A673 (cell line): ENCODE measurements around the gene ELMO3. TPM values are rescaled to one million over a fixed set of nuclear protein-coding genes. Genes with fewer than 3 reads are reported as not detected.

ENCODE experiments used
- BruUV-seq: library from RNA; stranded (reverse); fragments of 400-500 nt; replicated peaks from 2 replicates; lab custom pipeline; 2021; lab: Mats Ljungman, UMichigan
- CTCF ChIA-PET: fragments of 300-600 bp; sonication (Branson Sonifier 250); formaldehyde crosslinking; loops from one replicate; lab custom pipeline; 2022; ENCODE audit warnings: antibody characterized with exemption; lab: Charles Lee
- POLR2A ChIA-PET: fragments of 300-600 bp; sonication (Branson Sonifier 250); formaldehyde crosslinking; loops from one replicate; lab custom pipeline; 2022; ENCODE audit warnings: antibody characterized with exemption; ENCODE audit not compliant: low non-redundant PET; lab: Charles Lee
- DNase-seq: peaks from one replicate; pipeline ENCODE4 v3.0.0-alpha.2; 2015; ENCODE audit warnings: low spot score
- H3K27ac ChIP-seq: fragments of 200-600 bp; sonication (generic); 2 replicates; pipeline ENCODE4 v1.5.1; 2016; ENCODE audit warnings: mixed run types, low read depth, mild to moderate bottlenecking, mixed read lengths, antibody characterized with exemption, low read length; ENCODE audit not compliant: poor library complexity, severe bottlenecking
- H3K27me3 ChIP-seq: fragments of 200-600 bp; sonication (generic); replicated peaks from 2 replicates; pipeline ENCODE4 v1.6.1; 2017; ENCODE audit warnings: mixed run types, low read depth, mild to moderate bottlenecking, mixed read lengths, antibody characterized with exemption, low read length; ENCODE audit not compliant: insufficient read depth, poor library complexity
- H3K36me3 ChIP-seq: fragments of 200-600 bp; sonication (generic); 2 replicates; pipeline ENCODE4 v1.6.1; 2016; ENCODE audit warnings: mixed run types, mild to moderate bottlenecking, mixed read lengths, antibody characterized with exemption, low read length; ENCODE audit not compliant: insufficient read depth, poor library complexity, severe bottlenecking
- H3K4me1 ChIP-seq: fragments of 200-600 bp; sonication (generic); 2 replicates; pipeline ENCODE4 v1.6.1; 2017; ENCODE audit warnings: mixed run types, mild to moderate bottlenecking, mixed read lengths, antibody characterized with exemption, low read length; ENCODE audit not compliant: insufficient read depth, poor library complexity, severe bottlenecking
- H3K4me3 ChIP-seq: fragments of 200-600 bp; sonication (generic); 2 replicates; pipeline ENCODE4 v1.5.1; 2016; ENCODE audit warnings: low read depth, mixed run types, mild to moderate bottlenecking, mixed read lengths, low read length; ENCODE audit not compliant: poor library complexity, severe bottlenecking
- H3K9me3 ChIP-seq: fragments of 200-600 bp; sonication (generic); 2 replicates; pipeline ENCODE4 v1.6.1; 2016; ENCODE audit warnings: mixed run types, low read depth, mild to moderate bottlenecking, mixed read lengths, antibody characterized with exemption, low read length; ENCODE audit not compliant: poor library complexity, severe bottlenecking
- EZH2 ChIP-seq: fragments of 200-600 bp; sonication (generic); IDR thresholded peaks from 2 replicates; pipeline ENCODE4 v1.6.1; 2017; ENCODE audit warnings: borderline replicate concordance, low read depth, mild to moderate bottlenecking, mixed read lengths, antibody characterized with exemption, low read length; ENCODE audit not compliant: poor library complexity, severe bottlenecking
- intact Hi-C: fragments of 100-400 bp; cut with micrococcal nuclease; formaldehyde crosslinking; loops from one replicate; pipeline ENCODE4 v1.10.0; 2022; ENCODE audit not compliant: unreplicated experiment
- total RNA-seq: library from RNA; stranded (reverse); gene quantifications from 2 replicates; pipeline ENCODE4 v1.2.3, GENCODE V29; 2021
- TF ChIP-seq, protein P1 (sequence below): fragments of 300-800, 200-600 bp; sonication (generic); conservative IDR thresholded peaks from 2 replicates; pipeline ENCODE4 v1.5.1; 2017; ENCODE audit warnings: low read depth, mild to moderate bottlenecking, antibody characterized with exemption, low read length, moderate library complexity, mixed read lengths

ELMO3 gene
- total RNA-seq, 1 experiment from 2014 or later, result 4.7 TPM

GRCh38 chr16:67161595-67162058 lies 37.3 kb upstream of the ELMO3 start:
- TF ChIP-seq EZH2, result no peak
- TF ChIP-seq, protein P1, sequence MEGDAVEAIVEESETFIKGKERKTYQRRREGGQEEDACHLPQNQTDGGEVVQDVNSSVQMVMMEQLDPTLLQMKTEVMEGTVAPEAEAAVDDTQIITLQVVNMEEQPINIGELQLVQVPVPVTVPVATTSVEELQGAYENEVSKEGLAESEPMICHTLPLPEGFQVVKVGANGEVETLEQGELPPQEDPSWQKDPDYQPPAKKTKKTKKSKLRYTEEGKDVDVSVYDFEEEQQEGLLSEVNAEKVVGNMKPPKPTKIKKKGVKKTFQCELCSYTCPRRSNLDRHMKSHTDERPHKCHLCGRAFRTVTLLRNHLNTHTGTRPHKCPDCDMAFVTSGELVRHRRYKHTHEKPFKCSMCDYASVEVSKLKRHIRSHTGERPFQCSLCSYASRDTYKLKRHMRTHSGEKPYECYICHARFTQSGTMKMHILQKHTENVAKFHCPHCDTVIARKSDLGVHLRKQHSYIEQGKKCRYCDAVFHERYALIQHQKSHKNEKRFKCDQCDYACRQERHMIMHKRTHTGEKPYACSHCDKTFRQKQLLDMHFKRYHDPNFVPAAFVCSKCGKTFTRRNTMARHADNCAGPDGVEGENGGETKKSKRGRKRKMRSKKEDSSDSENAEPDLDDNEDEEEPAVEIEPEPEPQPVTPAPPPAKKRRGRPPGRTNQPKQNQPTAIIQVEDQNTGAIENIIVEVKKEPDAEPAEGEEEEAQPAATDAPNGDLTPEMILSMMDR, result no peak
- Histone ChIP-seq H3K4me1 (peaks cover 4% of the 10 kb centered on the region), H3K4me3 (no peak overlapping the region), H3K27me3 (no peaks in the 10 kb centered on the region), H3K36me3 (no peaks in the 10 kb centered on the region), H3K9me3 (no peaks in the 10 kb centered on the region), H3K27ac (no peak overlapping the region)
- BruUV-seq, result no TSS peak
- POLR2A ChIA-PET, result no interaction called here
- intact Hi-C loops, result loop anchor here (2.0 kb wide), 2 partner anchors 65 to 185 kb away; partner anchors contain the start of gene TMEM208
- CTCF ChIA-PET, result no interaction called here
- no peak for DNase-seq

GRCh38 chr16:67162506-67163163 lies 36.3 kb upstream of the ELMO3 start:
- peaks cover 4% of the 10 kb centered on the region for H3K4me1 ChIP-seq
- CTCF ChIA-PET, result no interaction called here
- no peak overlapping the region for H3K27ac ChIP-seq

DNA sequence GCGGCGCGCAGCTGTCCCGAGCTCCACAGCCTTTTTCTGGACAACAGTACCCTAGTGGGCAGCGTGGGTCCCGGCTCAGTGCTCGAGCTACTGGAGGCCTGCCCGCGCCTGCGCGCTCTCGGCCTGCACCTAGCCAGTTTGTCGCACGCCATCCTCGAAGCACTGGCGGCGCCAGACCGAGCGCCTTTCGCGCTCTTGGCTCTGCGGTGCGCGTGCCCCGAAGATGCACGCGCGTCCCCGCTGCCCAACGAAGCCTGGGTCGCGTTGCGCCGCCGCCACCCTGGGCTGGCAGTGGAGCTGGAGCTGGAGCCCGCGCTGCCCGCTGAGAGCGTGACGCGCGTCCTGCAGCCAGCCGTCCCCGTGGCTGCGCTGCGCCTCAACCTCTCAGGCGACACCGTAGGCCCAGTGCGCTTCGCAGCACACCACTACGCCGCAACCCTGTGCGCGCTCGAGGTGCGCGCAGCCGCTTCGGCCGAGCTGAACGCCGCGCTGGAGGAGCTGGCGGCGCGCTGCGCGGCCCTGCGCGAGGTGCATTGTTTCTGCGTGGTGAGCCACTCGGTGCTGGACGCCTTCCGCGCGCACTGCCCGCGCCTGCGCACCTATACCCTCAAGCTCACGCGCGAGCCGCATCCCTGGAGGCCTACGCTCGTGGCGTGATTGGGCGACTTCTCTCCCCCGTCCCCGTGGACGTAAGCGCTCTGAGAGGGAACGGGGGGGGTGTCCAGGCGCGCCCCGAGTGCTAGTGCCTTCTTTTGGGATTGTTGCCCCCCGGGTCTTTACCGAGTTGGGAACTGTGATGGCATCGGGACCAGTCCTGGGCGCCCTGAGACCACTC lies 35.5 kb upstream of the ELMO3 start:
- BruUV-seq, result no TSS peak
- Histone ChIP-seq H3K27ac (no peak overlapping the region), H3K4me3 (no peak overlapping the region), H3K4me1 (peaks cover 4% of the 10 kb centered on the region), H3K36me3 (no peaks in the 10 kb centered on the region), H3K27me3 (no peaks in the 10 kb centered on the region), H3K9me3 (no peaks in the 10 kb centered on the region)
- TF ChIP-seq, protein P1, result no peak
- TF ChIP-seq EZH2, result no peak
- DNase-seq, result no peak
- POLR2A ChIA-PET, result no interaction called here
- intact Hi-C loops, result no loop called here
- CTCF ChIA-PET, result no interaction called here

More at GRCh38 chr16:67162506-67163163, 36.3 kb upstream of the ELMO3 start:
- BruUV-seq, result no TSS peak
- H3K27me3 ChIP-seq, result no peaks in the 10 kb centered on the region
- no peak overlapping the region for H3K4me3 ChIP-seq
- peak; percentile 33 for DNase-seq
- intact Hi-C loops, result no loop called here
- POLR2A ChIA-PET, result no interaction called here
- H3K9me3 ChIP-seq, result no peaks in the 10 kb centered on the region
- H3K36me3 ChIP-seq, result no peaks in the 10 kb centered on the region
- TF ChIP-seq, protein P1, result no peak
- TF ChIP-seq EZH2, result no peak
